Neutrophil (primary cell): ENCODE measurements around the gene ZFP92.

ENCODE experiments used
- H3K27ac ChIP-seq: fragments of 200-600 bp; sonication (generic); 2 replicates; pipeline ENCODE4 v1.5.1; 2016; ENCODE audit warnings: mild to moderate bottlenecking, moderate library complexity
- H3K27me3 ChIP-seq: fragments of 200-600 bp; sonication (generic); 2 replicates; pipeline ENCODE4 v1.6.0; 2016; ENCODE audit warnings: mild to moderate bottlenecking
- H3K36me3 ChIP-seq: fragments of 200-600 bp; sonication (generic); 2 replicates; pipeline ENCODE4 v1.5.1; 2017
- H3K4me1 ChIP-seq, 2 experiments: fragments of 200-600 bp in 1 of 2; sonication (generic) in 1 of 2; 1 replicate in 1 of 2; 2 replicates in 1 of 2; pipeline versions ENCODE4 v1.5.1 to v1.6.1; 2013 to 2016; ENCODE audit warnings: low read depth in 1 of 2, low read length in 1 of 2, mild to moderate bottlenecking in 1 of 2, moderate library complexity in 1 of 2; ENCODE audit not compliant: control insufficient read depth in 1 of 2, insufficient read depth in 1 of 2
- H3K4me3 ChIP-seq, 2 experiments: fragments of 200-600 bp in 1 of 2; sonication (generic) in 1 of 2; 1 replicate in 1 of 2; 2 replicates in 1 of 2; pipeline ENCODE4 v1.5.1; 2013 to 2016; ENCODE audit warnings: low read depth in 1 of 2, low read length in 1 of 2, mild to moderate bottlenecking in 1 of 2, moderate library complexity in 1 of 2
- H3K9me3 ChIP-seq: fragments of 200-600 bp; sonication (generic); 2 replicates; pipeline ENCODE4 v1.5.1; 2016
- TF ChIP-seq, protein P1 (sequence below): fragments of 200-600 bp; sonication (generic); IDR thresholded peaks from 2 replicates; pipeline ENCODE4 v1.5.1; 2016; ENCODE audit warnings: antibody characterized with exemption

Gene ZFP92

DNA sequence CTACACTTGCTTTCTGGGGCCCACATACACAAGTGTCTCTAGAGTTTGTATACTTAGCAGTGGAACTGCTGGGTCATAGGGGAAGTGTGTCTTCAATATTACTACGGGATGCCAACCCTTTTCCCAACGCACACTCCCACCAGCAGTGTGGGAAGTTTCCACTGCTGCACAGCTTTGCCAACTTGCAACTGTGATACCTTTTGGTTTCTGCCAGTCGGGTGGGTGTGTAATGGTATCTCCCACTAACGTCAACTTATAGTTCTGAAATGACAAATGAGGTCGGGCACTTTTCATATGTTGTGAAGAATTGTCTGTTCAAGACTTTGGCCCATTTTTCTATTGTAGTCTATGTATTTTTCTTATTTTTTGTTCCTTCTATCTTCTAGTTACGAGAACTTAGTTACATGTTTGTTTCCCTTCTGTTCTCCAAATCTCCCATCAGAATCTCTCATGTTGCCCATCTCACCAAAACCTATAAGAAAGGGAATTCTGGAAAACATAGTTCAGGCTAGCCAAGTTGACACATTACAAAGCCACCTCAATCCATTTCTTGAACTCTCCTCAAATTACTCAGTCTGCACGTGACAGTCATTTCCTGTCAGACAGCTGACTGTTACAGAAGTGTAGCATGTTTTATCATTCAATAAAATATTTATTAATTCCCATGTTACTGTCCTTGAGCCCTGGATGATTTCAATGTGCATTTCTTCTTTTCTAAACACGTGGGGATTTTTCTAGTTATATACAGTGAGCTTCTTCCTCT, 40.8 kb upstream of the ZFP92 start:
- Histone ChIP-seq H3K27ac (no peak overlapping the region), H3K9me3 (no peaks in the 10 kb centered on the region), H3K36me3 (no peaks in the 10 kb centered on the region), H3K4me1 (no peaks in the 10 kb centered on the region), H3K27me3 (no peaks in the 10 kb centered on the region), H3K4me3 (no peak overlapping the region)
- TF ChIP-seq, protein P1, sequence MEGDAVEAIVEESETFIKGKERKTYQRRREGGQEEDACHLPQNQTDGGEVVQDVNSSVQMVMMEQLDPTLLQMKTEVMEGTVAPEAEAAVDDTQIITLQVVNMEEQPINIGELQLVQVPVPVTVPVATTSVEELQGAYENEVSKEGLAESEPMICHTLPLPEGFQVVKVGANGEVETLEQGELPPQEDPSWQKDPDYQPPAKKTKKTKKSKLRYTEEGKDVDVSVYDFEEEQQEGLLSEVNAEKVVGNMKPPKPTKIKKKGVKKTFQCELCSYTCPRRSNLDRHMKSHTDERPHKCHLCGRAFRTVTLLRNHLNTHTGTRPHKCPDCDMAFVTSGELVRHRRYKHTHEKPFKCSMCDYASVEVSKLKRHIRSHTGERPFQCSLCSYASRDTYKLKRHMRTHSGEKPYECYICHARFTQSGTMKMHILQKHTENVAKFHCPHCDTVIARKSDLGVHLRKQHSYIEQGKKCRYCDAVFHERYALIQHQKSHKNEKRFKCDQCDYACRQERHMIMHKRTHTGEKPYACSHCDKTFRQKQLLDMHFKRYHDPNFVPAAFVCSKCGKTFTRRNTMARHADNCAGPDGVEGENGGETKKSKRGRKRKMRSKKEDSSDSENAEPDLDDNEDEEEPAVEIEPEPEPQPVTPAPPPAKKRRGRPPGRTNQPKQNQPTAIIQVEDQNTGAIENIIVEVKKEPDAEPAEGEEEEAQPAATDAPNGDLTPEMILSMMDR = no peak

DNA sequence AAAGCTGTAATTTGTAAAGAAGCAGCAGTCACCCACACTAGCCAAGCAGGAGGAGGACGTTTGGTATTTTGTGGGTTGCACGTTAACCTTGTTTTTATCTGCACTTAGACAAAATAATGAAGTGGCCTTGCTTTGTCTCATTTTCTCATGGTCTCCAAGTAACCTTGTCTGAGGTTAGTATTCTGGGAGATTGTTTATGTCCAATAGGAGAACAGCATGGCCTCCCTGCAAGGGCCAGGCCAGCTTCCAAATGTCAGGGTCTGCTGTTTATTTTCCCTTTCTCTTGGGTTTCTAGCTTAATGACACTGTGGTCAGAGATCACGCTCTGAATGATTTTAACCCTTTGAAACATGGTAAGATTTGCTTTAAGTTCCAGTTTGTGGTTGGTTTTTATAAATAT, 40.0 kb upstream of the ZFP92 start:
- TF ChIP-seq, protein P1 = no peak
- no peaks in the 10 kb centered on the region for H3K27me3 ChIP-seq
- H3K4me1 ChIP-seq = no peaks in the 10 kb centered on the region
- no peak overlapping the region for H3K4me3 ChIP-seq
- H3K9me3 ChIP-seq = no peaks in the 10 kb centered on the region
- no peak overlapping the region for H3K27ac ChIP-seq
- H3K36me3 ChIP-seq = no peaks in the 10 kb centered on the region

DNA sequence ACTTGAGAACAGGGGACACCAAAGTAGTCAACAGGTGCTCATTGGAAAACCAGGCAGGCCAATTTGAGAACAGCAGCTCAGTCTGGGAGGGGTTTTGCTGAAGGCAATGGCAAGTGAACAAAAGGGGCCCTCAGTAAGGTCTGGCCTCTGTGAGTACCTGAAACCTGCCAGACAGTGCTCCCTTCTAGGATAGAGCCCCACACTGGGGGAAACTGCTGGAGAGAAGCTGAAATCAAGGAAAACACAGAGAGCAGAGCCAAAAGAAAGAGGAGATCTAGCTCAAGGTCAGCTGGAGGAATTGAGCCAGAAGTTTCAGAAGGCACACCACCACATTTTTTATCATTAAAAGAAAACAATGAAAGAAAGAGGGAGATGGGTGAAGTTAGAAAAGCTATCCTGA, 38.3 kb upstream of the ZFP92 start:
- no peaks in the 10 kb centered on the region for H3K9me3 ChIP-seq
- TF ChIP-seq, protein P1 = no peak
- no peaks in the 10 kb centered on the region for H3K4me1 ChIP-seq
- H3K36me3 ChIP-seq = no peaks in the 10 kb centered on the region
- no peaks in the 10 kb centered on the region for H3K27me3 ChIP-seq
- H3K4me3 ChIP-seq = no peak overlapping the region
- no peak overlapping the region for H3K27ac ChIP-seq

DNA sequence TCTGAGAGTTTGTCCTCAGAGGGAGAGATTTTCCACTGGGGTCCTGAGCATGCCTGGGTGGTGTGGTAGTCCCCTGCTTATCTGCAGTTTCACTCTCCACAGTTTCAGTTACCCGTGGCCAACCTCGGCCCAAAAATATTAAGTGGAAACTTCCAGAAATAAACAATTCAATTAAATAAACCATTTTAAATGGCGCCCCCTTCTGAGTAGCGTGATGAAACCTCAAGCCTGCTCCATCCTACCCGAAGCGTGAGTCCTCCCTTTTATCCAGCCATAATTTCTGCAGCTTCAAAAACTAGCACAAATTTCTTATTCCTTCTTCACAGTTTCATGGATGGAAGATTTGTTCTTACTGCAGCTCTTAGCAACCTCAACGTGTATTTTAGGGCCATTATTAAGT, 36.8 kb upstream of the ZFP92 start:
- TF ChIP-seq, protein P1 = no peak
- Histone ChIP-seq H3K27me3 (no peaks in the 10 kb centered on the region), H3K36me3 (no peaks in the 10 kb centered on the region), H3K4me1 (no peaks in the 10 kb centered on the region), H3K9me3 (no peaks in the 10 kb centered on the region), H3K27ac (no peak overlapping the region), H3K4me3 (no peak overlapping the region)

DNA sequence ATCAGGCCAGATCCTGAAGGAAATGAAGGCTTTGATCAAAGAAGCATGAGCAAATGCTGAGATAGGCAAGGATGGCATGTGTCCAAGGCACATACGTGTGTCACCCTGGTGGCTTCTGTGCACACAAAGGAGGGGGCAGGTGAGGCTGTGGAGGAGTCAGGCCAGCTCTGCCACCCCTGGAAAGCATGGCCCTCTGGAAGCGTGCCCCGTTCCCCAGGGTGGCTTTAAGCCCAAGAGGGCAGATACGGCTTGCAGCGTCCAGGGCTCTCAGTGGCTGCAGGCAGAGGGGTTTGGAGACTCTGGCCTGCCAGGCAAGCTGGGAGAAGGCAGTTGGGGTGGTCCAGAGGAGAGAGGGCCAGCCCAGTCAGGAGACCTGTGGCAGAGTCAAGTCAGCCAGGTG, 35.7 kb upstream of the ZFP92 start:
- TF ChIP-seq, protein P1 = no peak
- H3K27ac ChIP-seq = no peak overlapping the region
- no peak overlapping the region for H3K4me3 ChIP-seq

More for the DNA sequence above, 35.7 kb upstream of the ZFP92 start:
- H3K27me3 ChIP-seq = no peaks in the 10 kb centered on the region
- H3K4me1 ChIP-seq = no peaks in the 10 kb centered on the region
- H3K9me3 ChIP-seq = no peaks in the 10 kb centered on the region
- H3K36me3 ChIP-seq = no peaks in the 10 kb centered on the region
